Osteocyte (in vitro differentiated cells): ENCODE data around the gene RPTOR. TPM values are rescaled to one million over a fixed set of nuclear protein-coding genes. Genes with fewer than 3 reads are reported as not detected.

Experiments
- DNase-seq: peaks from one replicate; pipeline ENCODE4 v3.0.0; 2021; ENCODE audit warnings: mixed read lengths; ENCODE audit not compliant: unreplicated experiment; ENCODE audit errors: extremely low spot score
- H3K27ac Mint-ChIP-seq: one replicate; pipeline ENCODE4 v1.8.0; 2021; ENCODE audit warnings: mild to moderate bottlenecking, mixed read lengths; ENCODE audit not compliant: unreplicated experiment
- H3K27me3 Mint-ChIP-seq: one replicate; pipeline ENCODE4 v1.8.0; 2021; ENCODE audit warnings: mixed read lengths; ENCODE audit not compliant: unreplicated experiment
- H3K36me3 Mint-ChIP-seq: one replicate; pipeline ENCODE4 v1.8.0; 2021; ENCODE audit warnings: mixed read lengths; ENCODE audit not compliant: unreplicated experiment
- H3K4me1 Mint-ChIP-seq: one replicate; pipeline ENCODE4 v1.8.0; 2021; ENCODE audit warnings: mixed read lengths; ENCODE audit not compliant: unreplicated experiment
- H3K4me3 Mint-ChIP-seq: one replicate; pipeline ENCODE4 v1.8.0; 2021; ENCODE audit warnings: mild to moderate bottlenecking, moderate library complexity, mixed read lengths; ENCODE audit not compliant: unreplicated experiment
- H3K9me3 Mint-ChIP-seq: one replicate; pipeline ENCODE4 v1.8.0; 2021; ENCODE audit warnings: mixed read lengths; ENCODE audit not compliant: unreplicated experiment
- total RNA-seq: library from RNA; stranded (reverse); gene quantifications from 2 replicates; pipeline ENCODE4 v1.2.1, GENCODE V29; 2021
- TF ChIP-seq, protein P1 (sequence below): fragments of 200-600 bp; sonication (generic); IDR thresholded peaks from 2 replicates; pipeline ENCODE4 v1.5.0; 2021; ENCODE audit warnings: antibody characterized with exemption, mild to moderate bottlenecking, moderate library complexity

RPTOR gene
- total RNA-seq, 1 donor from 2014 or later, result 36.0 TPM

DNA sequence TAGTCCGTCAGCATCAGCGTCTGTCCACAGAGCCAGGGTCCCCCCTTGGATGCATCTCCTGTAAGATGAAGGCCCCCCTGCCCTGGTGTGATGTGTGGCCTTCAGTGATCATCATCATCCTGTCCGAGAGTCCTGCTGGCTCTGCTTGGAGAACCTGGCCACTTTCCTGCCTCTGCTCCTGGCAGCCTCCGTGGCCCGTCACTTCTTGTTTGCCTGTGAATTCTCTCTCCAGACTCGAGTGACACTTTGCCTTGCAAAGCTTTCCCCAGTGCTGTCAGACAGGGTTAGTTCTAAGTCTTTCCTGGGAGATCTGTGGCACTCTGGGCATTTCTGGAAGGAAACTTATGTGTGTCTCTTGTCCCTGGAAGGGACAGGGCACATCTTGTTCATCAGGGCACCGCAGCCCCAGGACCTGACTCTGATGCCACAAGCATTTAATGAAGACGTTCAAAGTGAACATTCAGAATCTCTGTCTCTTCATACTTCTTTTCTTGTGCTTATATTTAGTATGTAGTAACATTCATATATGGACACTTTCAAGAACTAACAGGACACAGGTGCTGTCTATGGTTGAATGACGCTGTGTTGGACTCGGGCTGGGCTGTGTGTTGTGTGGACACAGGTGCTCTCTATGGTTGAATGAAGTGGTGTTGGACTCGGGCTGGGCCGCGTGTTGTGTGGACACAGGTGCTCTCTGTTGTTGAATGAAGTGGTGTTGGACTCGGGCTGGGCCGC, 68.5 kb downstream of the RPTOR start:
- Mint-ChIP-seq H3K9me3 (no peaks in the 10 kb centered on the region), H3K27me3 (no peaks in the 10 kb centered on the region), H3K4me3 (no peak overlapping the region), H3K4me1 (peaks cover 2% of the 10 kb centered on the region), H3K27ac (no peak overlapping the region), H3K36me3 (no peaks in the 10 kb centered on the region)
- TF ChIP-seq, protein P1, sequence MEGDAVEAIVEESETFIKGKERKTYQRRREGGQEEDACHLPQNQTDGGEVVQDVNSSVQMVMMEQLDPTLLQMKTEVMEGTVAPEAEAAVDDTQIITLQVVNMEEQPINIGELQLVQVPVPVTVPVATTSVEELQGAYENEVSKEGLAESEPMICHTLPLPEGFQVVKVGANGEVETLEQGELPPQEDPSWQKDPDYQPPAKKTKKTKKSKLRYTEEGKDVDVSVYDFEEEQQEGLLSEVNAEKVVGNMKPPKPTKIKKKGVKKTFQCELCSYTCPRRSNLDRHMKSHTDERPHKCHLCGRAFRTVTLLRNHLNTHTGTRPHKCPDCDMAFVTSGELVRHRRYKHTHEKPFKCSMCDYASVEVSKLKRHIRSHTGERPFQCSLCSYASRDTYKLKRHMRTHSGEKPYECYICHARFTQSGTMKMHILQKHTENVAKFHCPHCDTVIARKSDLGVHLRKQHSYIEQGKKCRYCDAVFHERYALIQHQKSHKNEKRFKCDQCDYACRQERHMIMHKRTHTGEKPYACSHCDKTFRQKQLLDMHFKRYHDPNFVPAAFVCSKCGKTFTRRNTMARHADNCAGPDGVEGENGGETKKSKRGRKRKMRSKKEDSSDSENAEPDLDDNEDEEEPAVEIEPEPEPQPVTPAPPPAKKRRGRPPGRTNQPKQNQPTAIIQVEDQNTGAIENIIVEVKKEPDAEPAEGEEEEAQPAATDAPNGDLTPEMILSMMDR, result no peak
- no peak for DNase-seq

GRCh38 chr17:80613732-80614071, 69.1 kb downstream of the RPTOR start:
- no peak overlapping the region for H3K27ac Mint-ChIP-seq
- DNase-seq, result no peak
- TF ChIP-seq, protein P1, result no peak
- H3K4me1 Mint-ChIP-seq, result peaks cover 2% of the 10 kb centered on the region
- H3K4me3 Mint-ChIP-seq, result no peak overlapping the region
- H3K27me3 Mint-ChIP-seq, result no peaks in the 10 kb centered on the region
- no peaks in the 10 kb centered on the region for H3K36me3 Mint-ChIP-seq
- H3K9me3 Mint-ChIP-seq, result no peaks in the 10 kb centered on the region

GRCh38 chr17:80614332-80615047, 69.9 kb downstream of the RPTOR start:
- Mint-ChIP-seq H3K4me1 (peaks cover 4% of the 10 kb centered on the region), H3K27ac (no peak overlapping the region), H3K4me3 (no peak overlapping the region), H3K9me3 (no peaks in the 10 kb centered on the region), H3K27me3 (no peaks in the 10 kb centered on the region), H3K36me3 (no peaks in the 10 kb centered on the region)
- TF ChIP-seq, protein P1, result no peak
- DNase-seq, result no peak

GRCh38 chr17:80615376-80615775, 70.7 kb downstream of the RPTOR start:
- TF ChIP-seq, protein P1, result no peak
- no peak for DNase-seq
- H3K27me3 Mint-ChIP-seq, result no peaks in the 10 kb centered on the region
- no peaks in the 10 kb centered on the region for H3K36me3 Mint-ChIP-seq
- H3K4me3 Mint-ChIP-seq, result no peak overlapping the region
- peaks cover 10% of the 10 kb centered on the region for H3K4me1 Mint-ChIP-seq
- no peaks in the 10 kb centered on the region for H3K9me3 Mint-ChIP-seq
- H3K27ac Mint-ChIP-seq, result no peak overlapping the region

GRCh38 chr17:80616705-80617104, 72.1 kb downstream of the RPTOR start:
- Mint-ChIP-seq H3K27me3 (no peaks in the 10 kb centered on the region), H3K36me3 (no peaks in the 10 kb centered on the region), H3K27ac (no peak overlapping the region), H3K4me1 (peaks cover 14% of the 10 kb centered on the region), H3K4me3 (no peak overlapping the region), H3K9me3 (no peaks in the 10 kb centered on the region)
- no peak for DNase-seq
- TF ChIP-seq, protein P1, result no peak
